Esophagus muscularis mucosa (tissue), 4 donors: ENCODE data around the gene DGKG. TPM values are rescaled to one million over a fixed set of nuclear protein-coding genes. Genes with fewer than 3 reads are reported as not detected.

ENCODE experiments used
- DNase-seq: peaks from one replicate; pipeline ENCODE4 v3.0.0-alpha.2; 2017; ENCODE audit errors: extremely low spot score
- H3K27ac ChIP-seq, 4 donors: fragments of 200-600 bp; sonication (generic); replicated peaks in 1 of 4; 1 replicate in 3 of 4; 2 replicates in 1 of 4; pipeline ENCODE4 v1.5.1; 2016 to 2019; ENCODE audit warnings: mild to moderate bottlenecking in 1 of 4
- H3K27me3 ChIP-seq, 4 donors: fragments of 200-600 bp; sonication (generic); one replicate each; pipeline versions ENCODE4 v1.5.1 to v1.6.0; 2016 to 2019
- H3K36me3 ChIP-seq, 4 donors: fragments of 200-600 bp; sonication (generic); one replicate each; pipeline ENCODE4 v1.5.1; 2016 to 2019
- H3K4me1 ChIP-seq, 4 donors: fragments of 200-600 bp; sonication (generic); one replicate each; pipeline ENCODE4 v1.5.1; 2016 to 2019
- H3K4me3 ChIP-seq, 4 donors: fragments of 200-600 bp; sonication (generic); 1 replicate in 2 of 4; 2 replicates in 2 of 4; pipeline ENCODE4 v1.5.1; 2016 to 2019; ENCODE audit warnings: mild to moderate bottlenecking in 4 of 4, moderate library complexity in 1 of 4
- H3K9me3 ChIP-seq, 4 donors: fragments of 200-600 bp; sonication (generic); 1 replicate in 3 of 4; 2 replicates in 1 of 4; pipeline ENCODE4 v1.5.1; 2016 to 2019
- CTCF ChIP-seq, 3 experiments: fragments of 200-600 bp in 2 of 3; fragments of 450-650 bp in 1 of 3; sonication (generic) in 2 of 3; IDR thresholded peaks; one replicate each; pipeline ENCODE4 v1.5.1; 2017 to 2019; ENCODE audit warnings: antibody characterized with exemption in 3 of 3, mild to moderate bottlenecking in 2 of 3, moderate library complexity in 1 of 3
- EP300 ChIP-seq: sonication (generic); formaldehyde crosslinking; IDR thresholded peaks from one replicate; pipeline ENCODE4 v1.6.1; 2017; ENCODE audit warnings: antibody characterized with exemption
- POLR2A ChIP-seq: fragments of 450-650 bp; IDR thresholded peaks from one replicate; pipeline ENCODE4 v1.6.1; 2017; ENCODE audit warnings: antibody characterized with exemption, moderate library complexity, mild to moderate bottlenecking, low read depth
- POLR2AphosphoS5 ChIP-seq, 2 donors: sonication (generic); formaldehyde crosslinking; IDR thresholded peaks; one replicate each; pipeline ENCODE4 v1.6.1; 2017; ENCODE audit warnings: antibody characterized with exemption in 2 of 2
- WGBS: methylation state at CpG from one replicate; pipeline ENCODE4 v1.1.5; 2018; 5-methylcytosine and 5-hydroxymethylcytosine counted together
- intact Hi-C: fragments of 100-400 bp; cut with DNase I; formaldehyde crosslinking; loops from one replicate; pipeline ENCODE4 v1.15.1; 2023
- total RNA-seq, 4 donors: library from RNA; depleted of rRNA; stranded (reverse); fragments of >200 nt; gene quantifications; one replicate each; pipeline versions ENCODE4 v1.1.0 to v1.2.1, GENCODE V29; 2016

DGKG gene
- total RNA-seq, 4 donors from 2014 or later = 75.0 to 169 (median 104) TPM

DNA sequence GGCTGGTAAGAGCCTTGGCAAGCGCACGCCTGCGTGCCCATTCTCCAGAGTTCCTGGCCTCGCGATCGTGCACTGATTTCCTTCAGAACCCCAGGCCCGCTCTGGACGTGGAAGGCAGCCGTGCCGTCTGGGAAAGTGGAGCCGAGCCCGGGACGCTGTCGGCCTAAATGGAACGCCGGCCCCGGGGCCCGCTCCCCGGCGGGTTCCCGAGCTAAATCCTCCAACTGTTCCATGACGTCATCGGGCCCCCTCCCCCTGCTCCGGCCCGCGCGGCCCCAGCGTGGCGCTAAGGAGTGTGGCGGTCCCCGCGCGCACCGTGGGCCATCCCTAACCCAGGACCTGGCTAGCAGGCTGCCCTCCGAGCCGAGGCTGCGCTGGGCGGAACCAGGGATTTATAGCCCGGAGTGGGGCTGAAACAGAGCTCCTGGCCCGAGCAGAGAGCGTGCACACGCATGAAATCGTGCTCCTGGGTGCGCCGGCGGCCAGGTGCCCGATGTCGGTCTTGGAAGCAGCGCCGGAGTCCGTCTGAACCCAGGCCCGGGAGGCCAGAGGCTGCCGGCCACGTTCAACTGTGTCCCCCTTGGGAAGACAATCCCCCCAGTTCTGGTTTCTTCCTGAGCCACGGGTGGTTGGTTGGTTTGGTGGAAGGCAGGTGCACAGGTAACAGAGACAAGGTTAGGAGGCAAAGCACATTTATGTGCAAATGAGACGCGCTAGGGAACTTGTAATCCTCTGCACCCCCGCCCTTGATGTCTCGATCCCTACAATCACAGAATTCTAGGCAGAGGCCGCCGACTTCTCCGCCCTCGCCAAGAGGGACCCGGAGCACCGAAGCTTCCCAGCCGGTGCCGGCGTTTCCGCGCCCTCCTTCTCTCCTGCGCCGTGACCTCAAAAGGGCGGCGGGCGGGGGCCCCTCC, 168.2 kb downstream of the DGKG start:
- peak overlapping the region in 2 of 4 donors; percentile 8 to 25 for H3K27ac ChIP-seq
- peaks cover 0 to 74% (median 21%) of the 10 kb centered on the region in 4 donors for H3K36me3 ChIP-seq
- DNase-seq = no peak
- H3K4me3 ChIP-seq = peak overlapping the region; percentile 16 to 31 (median 26)
- WGBS = 62% methylated on average over 24 of the region's 75 CpGs
- TF ChIP-seq CTCF (IDR thresholded peaks at IDR 0.05) (no peak), EP300 (no peak), POLR2AphosphoS5 (IDR thresholded peaks at IDR 0.05) (no peak)
- H3K4me1 ChIP-seq = peaks cover 9 to 14% (median 11%) of the 10 kb centered on the region in 4 donors
- H3K27me3 ChIP-seq = peaks cover 0 to 8% (median 0%) of the 10 kb centered on the region in 4 donors
- H3K9me3 ChIP-seq = no peaks in the 10 kb centered on the region
- intact Hi-C loops = no loop called here

DNA sequence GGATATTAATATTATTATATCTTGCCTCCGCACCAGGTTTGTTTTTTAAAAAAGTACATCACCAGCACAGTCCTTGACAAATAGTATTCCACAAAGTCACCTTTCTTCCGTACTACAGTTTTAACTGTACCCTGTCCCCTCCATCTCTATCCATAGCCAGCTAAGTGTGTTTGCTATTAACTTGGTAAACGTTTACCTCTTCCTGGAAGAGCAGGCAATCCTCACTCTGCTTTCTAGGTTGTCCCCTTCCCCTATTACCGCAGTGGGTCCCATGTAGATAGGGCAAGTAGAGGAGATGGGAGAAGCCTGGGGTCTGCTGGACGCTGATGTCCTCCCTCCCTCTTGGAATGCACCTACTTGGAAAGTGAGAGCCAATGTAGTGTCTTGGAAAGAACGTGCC, 169.2 kb downstream of the DGKG start:
- no peak for DNase-seq
- H3K27me3 ChIP-seq = peaks cover 0 to 8% (median 0%) of the 10 kb centered on the region in 4 donors
- H3K27ac ChIP-seq = no peak overlapping the region
- peaks cover 0 to 73% (median 24%) of the 10 kb centered on the region in 4 donors for H3K36me3 ChIP-seq
- H3K9me3 ChIP-seq = no peaks in the 10 kb centered on the region
- intact Hi-C loops = no loop called here
- 78% methylated on average over 6 of the region's 6 CpGs for WGBS
- peaks cover 9 to 14% (median 11%) of the 10 kb centered on the region in 4 donors for H3K4me1 ChIP-seq
- no peak overlapping the region for H3K4me3 ChIP-seq
- TF ChIP-seq POLR2A = no peak

DNA sequence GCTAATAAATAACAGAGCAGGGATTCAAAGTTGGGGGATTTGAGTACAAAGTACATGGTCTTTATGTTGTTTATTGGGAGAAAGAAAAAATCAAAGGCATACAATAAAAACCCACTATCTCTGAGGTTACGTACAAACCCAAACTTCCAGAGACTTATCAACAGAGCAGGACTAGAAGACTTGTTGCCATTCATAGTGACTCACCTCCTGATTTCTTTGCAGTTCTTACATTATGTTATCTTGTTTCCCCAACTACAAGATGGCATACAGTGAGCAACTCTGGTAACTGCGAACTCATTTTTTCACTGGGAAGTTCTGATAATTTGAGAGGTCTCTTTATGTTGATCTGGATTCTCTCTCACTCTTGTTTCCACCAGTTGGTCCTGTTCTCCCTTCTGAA, 172.5 kb downstream of the DGKG start:
- no peak for TF ChIP-seq POLR2A
- TF ChIP-seq POLR2AphosphoS5 (IDR thresholded peaks at IDR 0.05) = no peak
- no peak for TF ChIP-seq CTCF (IDR thresholded peaks at IDR 0.05)
- no peak for TF ChIP-seq EP300
- Histone ChIP-seq H3K4me1 (peaks cover 9 to 13% (median 11%) of the 10 kb centered on the region in 4 donors), H3K4me3 (no peak overlapping the region), H3K36me3 (peaks cover 18 to 91% (median 40%) of the 10 kb centered on the region in 4 donors), H3K27me3 (peaks cover 0 to 8% (median 0%) of the 10 kb centered on the region in 4 donors), H3K27ac (no peak overlapping the region), H3K9me3 (no peaks in the 10 kb centered on the region)
- DNase-seq = no peak
- whole genome bisulfite sequencing = 96% methylated on average over 2 of the region's 2 CpGs
- intact Hi-C loops = no loop called here

DNA sequence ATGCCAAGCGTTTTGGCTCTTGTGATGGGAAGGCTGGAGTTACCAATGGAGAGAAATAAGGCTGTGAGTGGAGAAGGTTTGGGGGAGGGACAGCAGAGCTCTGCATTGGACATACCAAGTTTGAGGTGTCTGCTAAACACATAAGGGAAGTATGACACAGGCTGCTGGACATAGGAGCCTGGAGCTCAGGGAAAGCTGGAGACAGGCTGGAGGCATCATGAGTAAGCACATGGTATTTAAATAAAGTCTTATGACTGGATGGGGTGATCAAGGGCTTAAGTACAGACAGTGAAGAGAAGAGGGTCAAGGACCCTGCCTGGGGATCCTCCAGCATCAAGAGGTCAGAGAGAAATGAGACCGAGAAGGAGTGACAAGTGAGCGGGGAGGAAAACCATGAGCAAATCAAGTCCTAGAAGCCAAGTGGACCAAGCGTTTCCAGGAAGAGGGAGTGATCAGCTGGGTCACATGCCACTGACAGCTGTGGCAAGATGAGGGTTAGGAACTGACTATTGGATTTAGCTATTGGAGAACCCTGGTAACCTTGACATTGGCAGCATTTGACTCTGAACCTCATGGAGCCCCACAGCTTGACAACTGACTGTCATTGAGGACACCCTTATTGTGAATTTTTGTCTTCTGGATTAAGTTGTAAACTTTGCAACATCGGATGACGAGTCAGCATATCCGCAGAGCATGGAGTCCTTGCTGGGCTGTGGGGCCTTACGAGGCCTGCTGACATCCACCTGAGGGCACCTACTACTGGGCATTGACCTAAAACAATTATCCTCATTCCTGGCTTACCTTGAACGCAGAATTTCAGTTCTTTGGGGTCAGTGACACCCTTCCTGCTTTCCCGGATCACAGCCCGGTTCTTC, 174.4 kb downstream of the DGKG start:
- 85% methylated on average over 11 of the region's 11 CpGs for WGBS
- Histone ChIP-seq H3K27ac (no peak overlapping the region), H3K4me3 (no peak overlapping the region), H3K9me3 (no peaks in the 10 kb centered on the region), H3K4me1 (no peaks in the 10 kb centered on the region), H3K36me3 (peaks cover 18 to 89% (median 33%) of the 10 kb centered on the region in 4 donors), H3K27me3 (no peaks in the 10 kb centered on the region)
- intact Hi-C loops = no loop called here
- DNase-seq = no peak
- TF ChIP-seq POLR2AphosphoS5 (IDR thresholded peaks at IDR 0.05) = no peak
- TF ChIP-seq EP300 = no peak
- no peak for TF ChIP-seq CTCF (IDR thresholded peaks at IDR 0.05)
- no peak for TF ChIP-seq POLR2A
